ENCODE data around the gene CLIC3. TPM values are rescaled to one million over a fixed set of nuclear protein-coding genes. Genes with fewer than 3 reads are reported as not detected.
"Not testable (repeated sequence)": the region's sequence is repeated elsewhere in the genome, so short reads cannot be mapped to it uniquely, and the experiment has no call there.

The CLIC3 gene
- polyA plus RNA-seq, 4 donors = 0.49 to 1.2 (median 0.74) TPM

DNA sequence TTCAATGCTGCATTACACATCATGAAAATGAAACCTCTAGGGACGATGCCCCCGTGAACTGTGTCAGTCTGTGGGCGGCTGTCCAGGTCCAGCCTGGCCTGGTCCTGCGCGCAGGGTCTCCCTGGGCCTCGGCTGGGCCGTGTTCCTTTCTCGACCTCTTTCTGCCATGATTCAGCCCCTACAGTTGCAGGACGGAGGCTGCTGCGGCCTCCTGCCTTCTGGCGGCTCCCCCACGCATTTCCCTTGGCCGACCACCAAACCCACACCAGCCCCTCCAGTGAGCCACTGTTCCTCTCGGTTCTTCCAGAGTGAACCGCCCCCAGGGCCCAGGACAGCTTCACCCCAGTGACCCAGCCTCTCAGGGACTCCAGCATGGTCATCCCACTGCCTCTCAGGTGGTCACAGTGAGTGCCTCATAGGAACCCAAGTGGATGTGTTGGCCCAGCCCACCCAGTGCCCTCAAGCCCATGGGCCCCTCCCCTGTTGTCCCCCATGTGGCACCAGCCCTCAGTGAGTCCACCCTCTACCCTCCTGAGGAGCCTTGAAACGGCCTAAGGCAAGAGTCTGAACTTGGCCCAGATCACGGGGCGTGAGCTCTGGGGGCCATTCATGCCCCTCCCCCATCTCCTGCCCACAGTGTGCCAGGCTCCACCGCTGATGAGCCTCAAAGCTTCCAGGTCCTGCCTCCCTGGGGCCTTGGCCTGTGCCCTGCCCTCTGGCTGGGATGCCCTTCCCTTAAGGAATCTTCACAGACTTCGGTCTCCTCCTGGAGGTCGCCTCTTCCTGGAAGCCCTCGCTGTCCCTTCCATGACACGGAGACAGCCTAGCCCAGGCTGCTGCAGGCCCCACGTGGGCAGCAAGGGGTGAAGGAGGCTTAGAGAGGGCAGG, 10.0 kb upstream of the CLIC3 start:
- DNase-seq (ENCODE audit: low read depth in 4 of 4, low spot score in 2 of 4) = no peak

DNA sequence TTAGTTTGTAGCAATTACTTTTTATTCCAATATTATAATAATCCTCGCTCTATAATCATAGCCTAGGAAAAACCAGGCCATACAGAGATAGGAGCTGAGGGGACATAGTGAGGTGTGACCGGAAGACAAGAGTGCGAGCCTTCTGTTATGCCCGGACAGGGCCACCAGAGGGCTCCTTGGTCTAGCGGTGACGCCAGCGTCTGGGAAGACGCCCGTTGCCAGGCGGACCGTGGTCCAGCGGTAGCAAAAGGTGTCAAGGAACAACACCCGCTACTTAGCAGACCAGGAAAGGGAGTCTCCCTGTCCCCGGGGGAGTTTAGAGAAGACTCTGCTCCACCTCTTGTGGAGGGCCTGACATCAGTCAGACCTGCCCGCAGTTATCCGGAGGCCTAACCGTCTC, 7.9 kb upstream of the CLIC3 start:
- not testable (repeated sequence) for DNase-seq (ENCODE audit: low read depth in 4 of 4, low spot score in 2 of 4)

DNA sequence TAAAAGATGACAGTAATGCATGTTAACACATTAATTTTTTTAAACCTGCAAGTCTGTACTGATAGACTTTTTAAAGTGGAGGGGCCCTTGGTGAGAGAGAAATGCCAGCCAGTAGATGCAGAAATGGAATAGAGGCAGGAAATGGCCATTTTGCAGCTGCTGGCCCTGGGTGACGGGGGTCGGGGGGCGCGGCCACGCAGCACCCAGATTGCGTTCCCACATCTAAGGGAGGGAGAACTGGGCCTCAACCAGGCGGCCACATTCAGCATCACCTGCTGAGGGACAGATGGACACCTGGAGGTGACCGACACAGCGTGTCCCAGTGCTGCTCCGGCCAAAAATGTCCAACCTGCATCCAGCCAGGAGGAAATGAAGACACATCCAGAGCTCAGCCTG, 6.3 kb upstream of the CLIC3 start:
- no peak for DNase-seq (ENCODE audit: low read depth in 4 of 4, low spot score in 2 of 4)

DNA sequence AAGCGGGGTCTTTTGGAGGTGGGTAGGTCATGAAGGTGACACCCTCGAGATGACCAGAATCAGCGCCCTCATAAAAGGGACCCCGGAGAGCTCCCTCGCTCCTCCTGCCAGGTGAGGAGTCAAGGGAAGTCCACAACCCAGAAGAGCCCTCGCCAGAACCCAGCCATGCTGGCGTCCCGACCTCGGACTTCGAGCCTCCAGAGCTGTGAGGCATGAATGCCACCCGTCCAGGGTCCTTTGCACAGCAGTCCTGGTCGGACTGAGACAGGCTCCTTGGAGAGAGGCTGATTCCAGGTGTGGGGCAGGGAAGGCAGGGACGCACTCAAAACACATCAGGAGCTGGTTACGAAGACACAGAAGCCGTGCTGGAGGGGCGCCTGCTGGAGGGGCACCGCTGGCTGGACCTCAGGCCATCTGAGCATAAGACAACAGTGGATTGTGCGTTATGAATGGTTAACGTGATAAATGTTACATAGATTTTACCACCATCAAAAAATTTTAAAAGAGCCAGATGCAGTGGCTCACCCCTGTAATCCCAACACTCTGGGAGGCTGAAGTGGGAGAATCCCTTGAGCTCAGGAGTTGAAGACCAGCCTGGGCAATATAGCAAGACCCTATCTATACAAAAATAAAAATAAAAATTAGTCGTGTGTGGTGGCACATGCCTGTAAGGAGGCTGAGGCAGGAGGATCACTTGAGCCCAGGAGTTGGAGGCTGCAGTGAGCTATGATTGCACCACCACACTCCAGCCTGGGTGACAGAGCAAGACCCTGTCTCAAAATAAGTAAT, 5.7 kb upstream of the CLIC3 start:
- DNase-seq (ENCODE audit: low read depth in 4 of 4, low spot score in 2 of 4) = no peak

DNA sequence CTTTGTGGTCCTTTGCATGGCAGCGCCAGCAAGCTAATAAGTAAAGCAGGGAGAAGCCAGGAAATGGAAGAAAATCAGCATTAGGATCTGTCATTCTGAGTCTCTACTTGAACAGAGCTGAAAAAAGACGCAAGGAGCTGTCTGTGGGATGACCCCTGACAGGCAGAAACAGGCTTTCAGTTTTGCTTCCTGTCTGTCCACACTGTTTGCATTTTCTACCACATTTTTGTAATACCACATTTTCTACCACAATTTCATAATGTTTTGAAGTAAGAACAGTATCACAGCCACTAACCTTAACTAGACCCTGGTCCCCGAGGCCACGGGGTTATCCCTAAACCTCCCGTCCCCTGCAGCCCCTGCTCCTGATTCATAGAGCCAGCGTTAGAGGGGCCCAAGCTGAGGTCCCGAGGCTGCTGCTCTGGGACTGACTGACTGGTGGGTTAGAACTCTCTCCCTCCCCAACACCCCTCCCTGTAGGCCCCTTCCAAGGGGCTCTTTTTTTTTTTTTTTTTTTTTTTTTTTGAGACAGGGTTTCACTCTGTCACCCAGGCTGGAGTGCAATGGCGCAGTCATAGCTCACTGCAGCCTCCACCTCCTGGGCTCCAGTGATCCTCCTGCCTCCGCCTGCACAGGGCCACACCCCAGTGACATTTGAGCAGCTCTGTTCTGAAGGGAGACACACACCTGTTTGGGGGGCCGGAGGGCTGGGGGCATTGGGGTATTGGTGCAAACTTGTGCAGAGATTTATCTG, 4.0 kb upstream of the CLIC3 start:
- no peak for DNase-seq (ENCODE audit: low read depth in 4 of 4, low spot score in 2 of 4)

DNA sequence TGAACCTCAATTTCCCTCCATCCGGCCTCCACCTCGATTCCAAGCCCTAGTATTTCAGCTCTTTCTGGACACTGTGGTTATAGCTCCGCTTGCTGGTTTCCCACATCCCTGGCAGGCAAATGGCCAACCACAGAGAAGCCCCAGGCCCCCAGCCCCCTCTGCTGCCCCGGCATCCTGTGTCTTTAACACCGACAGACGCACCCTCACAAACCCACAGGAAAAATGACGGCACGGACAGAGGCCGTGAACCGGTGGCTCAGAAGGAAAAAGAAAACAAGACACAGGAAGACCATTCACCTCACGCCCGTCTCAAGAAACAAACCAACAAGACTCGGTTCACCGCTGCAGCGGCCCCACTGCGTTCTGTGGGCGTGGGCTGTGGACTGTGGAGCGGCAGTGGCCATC, 1.5 kb upstream of the CLIC3 start:
- DNase-seq (ENCODE audit: low read depth in 4 of 4, low spot score in 2 of 4) = no peak

DNA sequence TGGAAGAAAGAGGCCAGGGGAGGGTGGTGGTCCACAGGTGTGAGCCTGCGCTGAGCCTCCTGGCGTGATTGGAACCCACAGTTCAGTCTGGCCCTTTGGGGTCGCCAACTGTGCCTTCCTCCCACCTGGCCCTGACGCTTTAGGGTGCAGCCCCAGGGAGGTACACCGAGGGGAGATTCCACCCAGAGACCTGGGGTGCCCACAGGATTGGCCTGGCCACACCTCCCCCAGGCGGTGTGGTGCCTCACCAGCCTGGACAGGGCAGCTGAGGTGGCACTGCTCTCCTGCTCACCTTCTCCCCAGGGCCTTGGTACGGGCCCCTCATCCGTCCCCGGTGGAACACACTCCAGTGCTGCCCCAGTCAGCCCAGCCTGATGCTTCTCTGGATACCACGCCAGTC, 1.0 kb upstream of the CLIC3 start:
- DNase-seq (ENCODE audit: low read depth in 4 of 4, low spot score in 2 of 4) = no peak

DNA sequence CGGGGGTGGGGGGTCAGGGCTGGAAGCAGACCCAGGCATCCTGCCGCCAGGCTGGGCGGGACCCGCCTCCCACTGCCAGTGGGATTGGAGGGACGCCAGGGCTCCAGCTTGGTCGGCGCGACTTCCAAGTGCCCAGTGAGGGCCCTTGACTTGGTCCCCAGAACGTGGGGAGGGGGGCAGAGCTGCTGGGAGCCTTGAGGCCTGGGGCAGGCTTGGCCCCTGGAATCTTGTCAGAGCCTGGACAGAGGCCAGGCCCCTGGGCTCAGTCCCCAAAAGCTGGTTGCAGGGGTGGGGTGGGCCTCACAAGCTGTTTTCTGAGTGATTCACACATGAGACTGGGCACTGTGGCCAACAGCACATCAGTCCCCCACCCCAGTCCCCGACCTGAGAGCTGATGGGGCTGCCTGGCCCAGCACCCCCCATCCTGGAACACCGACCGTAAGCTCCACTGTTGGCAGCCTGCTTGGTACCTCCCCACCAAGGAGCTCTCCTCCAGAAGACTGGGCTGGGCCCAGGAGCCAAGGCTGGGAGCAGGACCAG, 526 bp downstream of the CLIC3 start:
- DNase-seq (ENCODE audit: low read depth in 4 of 4, low spot score in 2 of 4) = no peak

DNA sequence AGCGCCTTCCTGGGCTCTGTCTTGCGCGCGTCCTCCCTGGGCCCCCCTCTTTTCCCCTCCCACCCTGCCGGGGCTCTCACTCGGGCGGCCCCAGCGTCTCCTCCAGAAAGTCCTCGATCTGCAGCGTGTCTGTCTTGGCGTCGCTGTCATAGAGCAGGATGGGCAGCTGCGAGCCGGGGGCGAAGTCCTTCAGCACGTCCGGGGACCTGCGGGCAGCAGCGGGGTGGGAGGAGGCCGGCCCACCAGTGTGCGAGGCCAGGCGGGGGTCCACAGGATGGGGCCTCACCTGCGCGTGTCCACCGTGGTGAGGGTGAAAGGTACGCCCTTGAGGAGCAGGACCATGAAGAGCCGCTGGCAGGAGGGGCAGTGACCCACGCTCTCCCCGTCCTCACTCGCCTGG, 1.0 kb downstream of the CLIC3 start:
- no peak for DNase-seq (ENCODE audit: low read depth in 4 of 4, low spot score in 2 of 4)

DNA sequence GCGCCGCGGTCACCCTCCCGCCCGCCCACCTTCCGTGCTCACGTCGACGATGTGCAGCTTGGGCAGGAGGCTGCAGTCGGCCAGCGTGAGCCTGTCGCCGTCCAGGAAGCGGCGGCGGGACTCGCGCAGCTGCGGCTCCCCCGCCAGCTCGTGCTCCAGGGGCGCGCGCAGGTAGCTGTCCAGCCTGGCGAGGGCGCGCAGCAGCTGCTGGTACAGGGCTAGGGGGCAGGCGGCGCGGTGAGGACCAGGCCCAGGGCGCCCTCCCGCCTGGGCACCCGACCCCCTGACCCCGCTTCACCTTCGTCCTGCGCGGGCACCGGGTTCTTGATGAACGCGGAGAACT, 1.5 kb downstream of the CLIC3 start:
- DNase-seq (ENCODE audit: low read depth in 4 of 4, low spot score in 2 of 4) = no peak

DNA sequence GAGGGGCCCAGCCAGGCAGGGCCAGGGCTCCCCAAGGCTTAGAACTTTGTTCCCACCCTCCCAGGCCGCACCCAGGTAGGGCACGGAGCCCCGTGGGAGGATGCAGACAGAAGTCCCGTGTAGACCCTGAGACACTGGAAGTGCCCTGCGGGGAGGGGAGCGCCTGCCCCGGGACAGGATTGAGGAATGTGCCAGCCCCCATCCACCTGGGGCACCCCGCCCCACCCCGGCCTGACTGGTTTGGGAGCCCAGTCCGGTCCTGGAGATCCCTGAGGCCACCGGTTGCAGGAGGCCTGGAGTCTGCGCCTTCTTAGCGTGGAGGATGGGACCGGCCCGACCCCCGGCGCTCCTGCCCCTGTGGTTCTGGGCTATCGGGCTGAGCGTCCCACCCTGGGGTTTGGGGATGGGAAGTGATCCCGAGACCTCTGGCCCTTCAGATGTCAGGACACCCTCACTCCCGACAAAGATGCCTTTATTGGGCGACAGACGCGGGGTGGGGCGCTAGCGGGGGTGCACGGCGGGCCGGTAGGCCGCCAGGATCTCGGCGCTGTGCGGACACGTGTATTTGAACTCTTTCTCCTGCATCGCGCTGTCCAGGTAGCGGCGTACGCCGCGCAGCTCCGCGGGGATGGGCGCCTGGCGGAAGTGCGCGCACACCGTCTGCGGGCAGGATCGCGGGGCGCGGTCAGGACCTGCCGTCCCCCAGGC, 2.0 kb downstream of the CLIC3 start:
- DNase-seq (ENCODE audit: low read depth in 4 of 4, low spot score in 2 of 4) = no peak

DNA sequence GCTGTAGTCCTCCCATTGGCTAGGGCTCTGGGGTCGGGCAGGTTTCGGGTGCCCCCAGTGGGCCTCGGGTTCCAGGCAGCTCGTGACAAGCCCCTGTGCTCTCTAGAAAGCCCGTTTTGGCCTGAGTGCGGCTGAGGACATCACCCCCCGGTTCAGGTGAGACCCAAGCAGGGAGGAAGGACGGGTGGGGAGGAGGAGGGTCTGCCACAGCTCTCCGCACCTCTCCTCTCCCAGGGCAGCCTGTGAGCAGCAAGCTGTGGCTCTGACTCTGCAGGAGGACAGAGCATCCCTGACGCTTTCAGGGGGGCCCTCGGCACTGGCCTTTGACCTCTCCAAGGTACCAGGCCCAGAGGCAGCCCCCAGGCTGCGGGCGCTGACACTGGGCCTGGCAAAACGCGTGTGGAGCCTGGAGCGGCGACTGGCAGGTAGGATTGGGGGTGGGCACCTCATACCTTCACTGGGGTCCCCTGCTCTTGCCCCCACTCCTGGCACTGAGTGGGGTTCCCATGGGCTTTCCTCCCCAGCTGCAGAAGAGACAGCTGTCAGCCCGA, 3.5 kb downstream of the CLIC3 start:
- no peak for DNase-seq (ENCODE audit: low read depth in 4 of 4, low spot score in 2 of 4)

DNA sequence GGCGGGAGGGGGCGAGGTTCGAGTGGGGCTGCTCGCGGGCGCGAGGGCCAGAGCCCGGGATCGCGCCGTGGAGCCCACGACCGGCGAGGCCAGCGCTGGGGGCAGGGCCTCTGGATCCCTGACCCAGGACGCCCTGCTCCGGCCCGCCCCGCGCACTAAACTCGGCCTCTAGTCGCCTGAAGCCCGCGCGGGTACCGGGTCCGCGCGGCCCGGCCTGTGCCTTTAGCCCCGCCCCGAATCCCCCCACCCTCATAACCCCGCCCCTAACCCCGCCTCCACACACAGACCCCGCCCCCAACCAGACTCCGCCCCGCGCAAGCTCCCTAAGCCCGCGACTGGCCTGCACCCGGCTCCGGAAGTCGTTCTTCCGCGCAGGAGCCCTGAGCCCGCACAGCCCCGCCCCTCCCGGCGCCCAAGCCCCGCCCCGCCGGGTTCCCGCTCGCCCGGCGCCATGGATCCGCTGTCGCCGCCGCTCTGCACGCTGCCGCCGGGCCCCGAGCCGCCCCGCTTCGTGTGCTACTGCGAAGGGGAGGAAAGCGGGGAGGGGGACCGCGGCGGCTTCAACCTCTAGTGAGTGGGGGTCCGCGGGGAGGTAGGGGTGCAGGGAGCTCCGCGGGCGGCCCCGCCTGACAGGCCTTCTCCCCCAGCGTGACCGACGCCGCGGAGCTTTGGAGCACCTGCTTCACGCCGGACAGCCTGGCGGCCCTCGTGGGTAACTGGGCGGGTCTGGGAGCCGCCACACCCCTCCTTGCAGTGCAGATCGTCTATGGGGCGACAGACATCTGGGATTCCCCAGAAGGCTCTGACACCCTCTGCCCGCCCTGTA, 4.2 kb downstream of the CLIC3 start, which contains the start of gene PAXX:
PAXX (plus strand) TSS at position 430 of the 826 bp plus-strand sequence; CDS start at position 452, 22 bp downstream.
- DNase-seq (ENCODE audit: low read depth in 4 of 4, low spot score in 2 of 4) = peak in 3 of 4 donors; percentile 55 to 70 (median 70)

DNA sequence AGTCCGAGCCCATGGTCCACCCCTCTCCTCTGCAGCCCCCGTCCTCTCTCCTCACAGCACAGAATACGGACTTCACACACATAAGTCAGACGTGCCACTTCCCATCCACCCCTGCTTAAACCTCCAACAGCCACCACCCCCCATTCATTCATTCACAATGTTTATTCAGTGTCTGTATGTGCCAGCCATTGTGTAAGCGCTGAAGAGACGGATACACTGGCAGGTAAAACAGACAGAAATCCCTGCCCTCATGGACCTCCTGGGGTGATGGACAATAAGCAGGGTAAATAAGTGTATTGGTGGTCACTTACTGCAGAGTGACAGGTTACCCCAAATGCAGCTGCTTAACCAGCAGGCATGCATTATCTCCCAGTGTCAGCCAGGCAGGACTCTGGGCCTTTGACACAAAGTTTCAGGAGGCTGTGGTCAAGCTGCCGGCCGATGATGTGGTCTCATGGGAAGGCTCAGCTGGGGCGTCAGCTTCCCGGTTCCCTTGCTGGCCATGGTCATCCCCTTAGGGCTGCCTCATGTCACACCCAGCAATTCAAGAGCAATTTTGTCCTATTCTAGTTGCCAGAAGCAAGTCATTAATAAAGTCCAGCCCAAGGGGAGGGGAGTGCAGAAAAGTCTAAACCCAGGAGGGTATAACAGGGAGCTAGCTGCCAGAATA, 6.0 kb downstream of the CLIC3 start:
- DNase-seq (ENCODE audit: low read depth in 4 of 4, low spot score in 2 of 4) = no peak

DNA sequence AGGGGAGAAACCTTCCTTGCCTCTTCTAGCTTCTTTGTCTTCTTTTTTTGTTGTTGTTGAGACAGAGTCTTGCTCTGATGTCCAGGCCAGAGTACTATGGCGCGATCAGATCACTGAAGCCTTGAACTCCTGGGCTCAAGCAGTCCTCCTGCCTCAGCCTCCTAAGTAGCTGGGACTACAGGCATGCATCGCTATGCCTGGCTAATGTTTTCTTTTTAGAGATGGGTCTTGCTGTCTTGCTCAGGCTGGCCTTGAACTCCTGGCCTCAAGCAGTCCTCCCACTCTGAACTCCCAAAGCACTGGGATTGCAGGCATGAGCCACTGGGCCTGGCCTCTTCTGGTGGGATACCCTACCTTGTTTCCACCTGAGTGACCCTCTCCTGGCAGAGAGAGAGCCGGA, 7.5 kb downstream of the CLIC3 start:
- DNase-seq (ENCODE audit: low read depth in 4 of 4, low spot score in 2 of 4) = no peak

DNA sequence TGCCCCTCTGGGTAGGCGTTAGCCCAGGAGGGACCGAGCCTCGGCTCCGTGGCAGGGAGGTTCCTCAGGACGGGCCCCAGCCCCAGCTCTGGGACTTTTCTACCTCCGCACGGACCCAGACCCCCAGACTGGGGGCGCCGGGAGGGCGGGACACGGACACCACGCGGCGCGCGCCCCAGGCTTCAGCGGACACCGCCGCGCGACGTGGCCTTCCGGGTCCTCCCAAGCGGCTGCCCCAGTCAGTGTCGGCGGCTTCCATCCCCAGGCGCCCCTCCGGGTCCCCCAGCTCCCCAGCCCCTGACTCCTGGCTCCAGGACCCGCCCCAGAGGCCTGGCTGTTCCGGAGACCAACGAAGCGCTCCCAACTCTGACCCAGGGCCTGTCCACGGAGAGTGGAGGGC, 10.5 kb downstream of the CLIC3 start:
- DNase-seq (ENCODE audit: low read depth in 4 of 4, low spot score in 2 of 4) = no peak

DNA sequence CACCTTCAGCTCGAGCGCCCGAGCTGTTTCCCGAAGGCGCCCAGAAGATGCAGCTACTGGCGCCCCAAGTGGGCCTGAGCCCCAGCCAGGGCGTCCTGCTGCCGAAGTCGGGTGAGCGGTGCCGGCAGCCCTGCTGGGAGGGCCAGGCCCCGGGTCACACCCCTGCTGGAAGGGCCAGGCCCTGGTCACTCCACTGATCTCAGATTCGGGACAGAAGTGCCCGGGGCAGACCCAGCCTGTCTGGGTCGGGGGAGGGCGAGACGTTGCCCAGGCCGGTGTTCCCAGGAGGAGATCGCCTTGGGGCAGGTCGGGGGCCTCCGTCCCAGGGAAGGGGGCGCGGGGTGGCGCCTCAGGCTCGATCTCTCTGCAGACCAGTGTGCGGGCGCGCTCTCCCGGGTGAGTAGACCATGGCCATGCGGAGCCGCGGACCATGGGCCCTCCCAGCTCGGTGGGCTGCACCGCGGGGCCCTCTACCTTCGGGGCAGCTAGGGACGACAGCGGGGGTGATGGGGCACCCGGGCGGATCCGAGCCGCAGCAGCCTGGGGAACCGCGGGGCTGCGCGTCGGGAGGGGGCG, 11.3 kb downstream of the CLIC3 start:
- DNase-seq (ENCODE audit: low read depth in 4 of 4, low spot score in 2 of 4) = no peak

DNA sequence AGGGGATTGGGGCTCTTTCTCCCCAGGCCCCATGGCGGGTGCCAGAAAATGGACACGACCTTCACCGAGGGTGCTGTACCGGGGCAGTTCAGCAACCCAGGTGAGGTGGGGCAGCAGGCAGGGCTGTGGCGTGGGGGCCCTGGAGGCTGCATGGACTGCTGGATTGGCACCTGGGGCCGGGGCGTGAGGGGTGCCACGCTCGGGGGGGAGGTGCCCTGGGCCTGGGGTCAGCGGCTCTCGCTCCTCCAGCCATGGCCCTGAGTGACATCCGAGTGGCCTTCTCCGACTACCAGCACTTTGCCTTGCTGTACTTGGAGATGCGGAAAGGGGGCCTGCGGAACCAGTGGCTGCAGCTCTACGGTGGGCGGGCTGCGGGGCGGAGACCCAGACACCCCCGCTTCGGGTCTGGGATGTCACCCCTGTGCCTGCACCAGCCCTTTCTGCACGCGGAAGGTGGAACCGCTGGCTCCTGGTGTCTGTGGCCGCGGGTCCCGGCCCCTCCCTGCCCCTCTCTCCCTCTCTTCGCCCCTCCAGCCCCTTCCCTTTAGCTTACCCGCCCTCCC, 11.8 kb downstream of the CLIC3 start:
- DNase-seq (ENCODE audit: low read depth in 4 of 4, low spot score in 2 of 4) = no peak
